IMR-90 (cell line): ENCODE results near the gene MED12L. TPM values are rescaled to one million over a fixed set of nuclear protein-coding genes. Genes with fewer than 3 reads are reported as not detected.

Source experiments
- ATAC-seq: fragments of 200-7000 bp; cut with Tn5 transposase; 2 replicates; pipeline ENCODE4 v1.9.1; 2020; ENCODE audit warnings: low read depth, mild to moderate bottlenecking, moderate library complexity
- BruUV-seq: library from RNA; stranded (reverse); fragments of 400-500 nt; replicated peaks from 2 replicates; lab custom pipeline; 2021; lab: Mats Ljungman, UMichigan
- CTCF ChIA-PET: fragments of 300-600 bp; formaldehyde crosslinking; extraction: SDS; loops from one replicate; lab custom pipeline; 2021; ENCODE audit warnings: antibody characterized with exemption; lab: Yijun Ruan, JAX
- POLR2A ChIA-PET: fragments of 300-600 bp; sonication (Branson Sonifier 250); formaldehyde crosslinking; loops from one replicate; lab custom pipeline; 2022; ENCODE audit warnings: antibody characterized with exemption; ENCODE audit not compliant: unreplicated experiment; lab: Charles Lee
- DNase-seq: peaks from one replicate; pipeline ENCODE4 v3.0.0; 2013
- H2AFZ ChIP-seq: replicated peaks from 2 replicates; pipeline ENCODE3; 2013; ENCODE audit warnings: low read length, mild to moderate bottlenecking; ENCODE audit not compliant: poor library complexity
- H2AK5ac ChIP-seq: 2 replicates; pipeline ENCODE4 v1.6.1; 2013; ENCODE audit warnings: low read depth, low read length, inconsistent platforms
- H2AK9ac ChIP-seq: replicated peaks from 2 replicates; pipeline ENCODE3; 2013; ENCODE audit warnings: mild to moderate bottlenecking, low read depth, low read length, moderate library complexity; ENCODE audit not compliant: poor library complexity
- H2BK120ac ChIP-seq: 2 replicates; pipeline ENCODE4 v1.6.1; 2013; ENCODE audit warnings: low read depth, low read length, inconsistent platforms
- H2BK15ac ChIP-seq: 3 replicates; pipeline ENCODE4 v1.6.1; 2013; ENCODE audit warnings: low read depth, low read length, inconsistent platforms
- H2BK20ac ChIP-seq: 2 replicates; pipeline ENCODE4 v1.6.1; 2013; ENCODE audit warnings: low read depth, mild to moderate bottlenecking, inconsistent platforms, low read length, moderate library complexity
- H2BK5ac ChIP-seq: 2 replicates; pipeline ENCODE4 v1.6.1; 2013; ENCODE audit warnings: mild to moderate bottlenecking, low read depth, low read length, inconsistent platforms; ENCODE audit not compliant: poor library complexity, severe bottlenecking
- H3K14ac ChIP-seq: replicated peaks from 2 replicates; pipeline ENCODE4 v1.6.1; 2013; ENCODE audit warnings: low read depth, low read length, inconsistent platforms
- H3K18ac ChIP-seq: 2 replicates; pipeline ENCODE4 v1.6.1; 2013; ENCODE audit warnings: low read depth, low read length, control low read depth
- H3K23ac ChIP-seq: 2 replicates; pipeline ENCODE4 v1.6.1; 2013; ENCODE audit warnings: low read depth, low read length, inconsistent platforms
- H3K27ac ChIP-seq: 2 replicates; pipeline ENCODE4 v1.5.1; 2013; ENCODE audit warnings: mild to moderate bottlenecking, control low read depth, low read length; ENCODE audit not compliant: insufficient read depth
- H3K27me3 ChIP-seq: 2 replicates; pipeline ENCODE4 v1.6.1; 2013; ENCODE audit warnings: low read length; ENCODE audit not compliant: control insufficient read depth, insufficient read depth
- H3K36me3 ChIP-seq: 2 replicates; pipeline ENCODE4 v1.6.1; 2013; ENCODE audit warnings: low read length, mixed read lengths; ENCODE audit not compliant: control insufficient read depth, insufficient read depth
- H3K4ac ChIP-seq: 2 replicates; pipeline ENCODE4 v1.6.1; 2013; ENCODE audit warnings: low read depth, low read length, inconsistent platforms
- H3K4me1 ChIP-seq: 2 replicates; pipeline ENCODE4 v1.6.1; 2013; ENCODE audit warnings: low read length, mixed read lengths; ENCODE audit not compliant: control insufficient read depth, insufficient read depth
- H3K4me2 ChIP-seq: 2 replicates; pipeline ENCODE4 v1.6.1; 2013; ENCODE audit warnings: low read depth, mild to moderate bottlenecking, control low read depth, low read length, moderate library complexity
- H3K4me3 ChIP-seq: 2 replicates; pipeline ENCODE4 v1.5.1; 2013; ENCODE audit warnings: low read depth, mild to moderate bottlenecking, control low read depth, low read length, moderate library complexity; ENCODE audit not compliant: insufficient read depth
- H3K56ac ChIP-seq: 2 replicates; pipeline ENCODE4 v1.6.1; 2013; ENCODE audit warnings: low read length, inconsistent platforms; ENCODE audit not compliant: insufficient read depth; ENCODE audit errors: extremely low read depth
- H3K79me1 ChIP-seq, 2 experiments: 2 replicates each; pipeline ENCODE4 v1.6.1; 2013; ENCODE audit warnings: low read length in 2 of 2, inconsistent platforms in 1 of 2, low read depth in 1 of 2
- H3K9ac ChIP-seq: 2 replicates; pipeline ENCODE4 v1.6.1; 2013; ENCODE audit warnings: low read depth, low read length, control low read depth
- H3K9me1 ChIP-seq: 2 replicates; pipeline ENCODE4 v1.6.1; 2013; ENCODE audit warnings: low read length, inconsistent platforms; ENCODE audit not compliant: insufficient read depth
- H3K9me3 ChIP-seq: 2 replicates; pipeline ENCODE4 v1.6.1; 2013; ENCODE audit warnings: low read length; ENCODE audit not compliant: control insufficient read depth, insufficient read depth
- H4K20me1 ChIP-seq: 2 replicates; pipeline ENCODE4 v1.6.1; 2013; ENCODE audit warnings: low read length, inconsistent platforms; ENCODE audit not compliant: insufficient read depth
- H4K5ac ChIP-seq: 2 replicates; pipeline ENCODE4 v1.6.1; 2013; ENCODE audit warnings: mild to moderate bottlenecking, low read depth, low read length, control low read depth
- H4K8ac ChIP-seq, 2 experiments: 2 replicates each; pipeline ENCODE4 v1.6.1; 2013; ENCODE audit warnings: low read depth in 2 of 2, low read length in 2 of 2, control low read depth in 1 of 2, inconsistent platforms in 1 of 2
- H4K91ac ChIP-seq: 2 replicates; pipeline ENCODE4 v1.6.1; 2013; ENCODE audit warnings: low read depth, low read length, inconsistent platforms; ENCODE audit not compliant: insufficient read depth
- RAD21 ChIP-seq: IDR thresholded peaks from 2 replicates; pipeline ENCODE4 v1.6.1; 2012; ENCODE audit warnings: low read length, improper control_type of control experiment
- RCOR1 ChIP-seq: IDR thresholded peaks from 2 replicates; pipeline ENCODE4 v1.6.1; 2012; ENCODE audit warnings: mild to moderate bottlenecking, low read length, improper control_type of control experiment; ENCODE audit not compliant: insufficient replicate concordance
- WGBS, 2 experiments: methylation state at CpG; one replicate each; pipeline versions ENCODE4 v1.1.5 to v1.1.7; 2013; ENCODE audit warnings: missing lambda C conversion rate in 2 of 2; ENCODE audit not compliant: insufficient read length in 1 of 2; ENCODE audit errors: extremely low coverage in 2 of 2; 5-methylcytosine and 5-hydroxymethylcytosine counted together
- dilution Hi-C: fragments of 300-500 bp; cut with HindIII; formaldehyde crosslinking; loops from one replicate; pipeline ENCODE4 v1.14.3; 2018; ENCODE audit warnings: low sequenced_read_pairs; ENCODE audit not compliant: unreplicated experiment
- in situ Hi-C: fragments of 300-500 bp; cut with MboI; formaldehyde crosslinking; loops from 3 replicates; pipeline ENCODE4 v1.14.3; 2019; ENCODE audit warnings: low sequenced_read_pairs, inconsistent platforms, mixed read lengths
- intact Hi-C: fragments of 100-400 bp; cut with micrococcal nuclease; formaldehyde crosslinking; loops from 2 replicates; pipeline ENCODE4 v1.10.0; 2022
- polyA plus RNA-seq, 3 experiments: library from polyadenylated mRNA; depleted of rRNA; stranded (reverse); fragments of >200 nt; gene quantifications; 2 replicates each; pipeline ENCODE4 v1.2.3, GENCODE V29; 2012; ENCODE audit warnings: low replicate concordance in 1 of 3
- total RNA-seq: library from RNA; depleted of rRNA; stranded (reverse); fragments of >200 nt; gene quantifications from 2 replicates; pipeline ENCODE4 v1.2.3, GENCODE V29; 2012

The MED12L gene
- total and polyA plus RNA-seq, 2 of the 4 experiments (the other 2 are of a cell fraction), result 0.05 to 0.18 TPM

DNA sequence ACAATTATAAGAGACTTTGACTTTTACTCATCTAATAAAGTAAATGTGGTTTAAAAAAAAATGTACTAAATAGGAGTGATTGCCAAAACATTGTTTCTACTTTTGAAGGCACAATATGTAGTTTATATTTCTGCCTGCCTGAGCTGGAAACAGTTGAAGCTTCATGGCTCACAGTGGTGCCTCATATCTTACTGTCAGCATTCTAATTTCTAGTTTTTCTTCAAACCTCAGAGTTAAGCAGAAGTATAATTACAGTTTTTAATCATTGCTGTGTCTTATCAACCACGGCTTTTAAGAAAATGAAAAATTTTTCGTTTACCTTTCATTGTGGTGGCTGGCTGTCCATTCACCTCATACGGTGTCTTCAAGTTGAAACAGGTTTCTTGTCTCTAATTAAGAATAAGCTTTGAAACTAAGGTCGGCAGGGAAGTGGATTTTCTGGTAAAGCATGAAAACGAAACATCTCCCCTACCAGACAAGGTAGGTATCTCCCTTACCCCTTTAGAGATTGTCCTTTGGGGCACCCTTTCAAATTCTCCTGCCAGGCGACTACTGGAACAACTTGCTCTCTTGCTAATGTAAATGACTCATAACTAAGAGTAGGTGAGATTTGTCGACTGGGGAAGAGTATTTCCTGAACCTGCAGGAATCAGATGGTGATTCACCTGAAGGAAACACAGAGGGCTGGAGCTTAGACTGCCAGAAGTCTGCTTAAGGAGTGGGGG, 231.0 kb downstream of the MED12L start, which contains the start of gene GPR87:
Gene GPR87 (minus strand): TSS at position 554 of the 725 bp plus-strand sequence. CDS start 16,720 bp downstream, outside the sequence.
- Histone ChIP-seq H3K9ac (no peak within 1 kb of the TSS), H4K5ac (peak within 1 kb of the TSS; percentile 64; the same call in 1 of the 2 replicates), H2AFZ (no peak within 1 kb of the TSS), H3K23ac (0 out of 2 replicates have a peak within 1 kb of the TSS, but pooled peaks have one; percentile 82), H3K4me3 (no peak within 1 kb of the TSS), H3K56ac (no peak within 1 kb of the TSS), H4K8ac (peak within 1 kb of the TSS in 1 of 2 experiments; percentile 71; a peak in 2 of 4 replicates), H3K4me2 (no peak within 1 kb of the TSS), H3K79me1 (no peaks in the 10 kb centered on the region), H2AK9ac (no peak within 1 kb of the TSS), H2AK5ac (peak within 1 kb of the TSS; percentile 33; the same call in 1 of the 2 replicates), H3K4ac (no peak within 1 kb of the TSS; the same call in 1 of the 2 replicates), H4K91ac (no peak within 1 kb of the TSS; the same call in 1 of the 2 replicates), H3K27ac (peak within 1 kb of the TSS; percentile 32), H4K20me1 (no peaks in the 10 kb centered on the region), H3K4me1 (peaks cover 14% of the 10 kb centered on the region), H3K9me1 (peaks cover 6% of the 10 kb centered on the region; the same call in 1 of the 2 replicates), H3K14ac (0 out of 2 replicates have a peak within 1 kb of the TSS, but pooled peaks have one; percentile 37), H2BK20ac (peak within 1 kb of the TSS; percentile 75), H2BK15ac (peak within 1 kb of the TSS; percentile 72; the same call in 2 of the 3 replicates), H3K36me3 (no peaks in the 10 kb centered on the region), H3K27me3 (no peaks in the 10 kb centered on the region), H2BK120ac (peak within 1 kb of the TSS; percentile 66), H3K18ac (peak within 1 kb of the TSS; percentile 83), H2BK5ac (peak within 1 kb of the TSS; percentile 46), H3K9me3 (peaks cover 5% of the 10 kb centered on the region)
- TF ChIP-seq RAD21 (no peak), RCOR1 (no peak)
- ATAC-seq (no peak), DNase-seq (peak; percentile 49)
- CTCF ChIA-PET, result interaction anchor here (1.0 to 1.2 kb wide), 2 partner anchors 11 kb away, joined by 3 to 8 read pairs; no protein-coding TSS in a partner anchor
- in situ Hi-C loops (no loop called here), dilution Hi-C loops (no loop called here), intact Hi-C loops (no loop called here)
- no CpG with 5 or more reads among the region's 7 CpGs for WGBS, 2 experiments
- POLR2A ChIA-PET, result no interaction called here
- BruUV-seq, result no TSS peak
